Natural killer cell (primary cell): ENCODE results near the gene KRCC1. TPM values are rescaled to one million over a fixed set of nuclear protein-coding genes. Genes with fewer than 3 reads are reported as not detected.

ENCODE experiments used
- ATAC-seq, 3 donors: fragments of 150-1000 bp in 2 of 3; fragments of 200-7000 bp in 1 of 3; cut with Tn5 transposase; 1 replicate in 1 of 3; 2 replicates in 2 of 3; pipeline ENCODE4 v1.10.0; 2021; ENCODE audit warnings: mild to moderate bottlenecking in 2 of 3, moderate library complexity in 2 of 3
- DNase-seq, 2 donors: peaks; one replicate each; pipeline versions ENCODE4 v3.0.0 to v3.0.0-alpha.2; 2013 to 2021; ENCODE audit warnings: mixed read lengths in 1 of 2
- H3K27ac ChIP-seq: one replicate; pipeline ENCODE4 v1.5.1; 2013; ENCODE audit warnings: mild to moderate bottlenecking, low read length
- H3K27me3 ChIP-seq: one replicate; pipeline ENCODE4 v1.6.1; 2013; ENCODE audit warnings: low read length; ENCODE audit not compliant: control insufficient read depth, insufficient read depth
- H3K36me3 ChIP-seq: one replicate; pipeline ENCODE4 v1.6.1; 2013; ENCODE audit warnings: low read length; ENCODE audit not compliant: control insufficient read depth, insufficient read depth
- H3K4me1 ChIP-seq: one replicate; pipeline ENCODE4 v1.6.1; 2013; ENCODE audit warnings: low read length; ENCODE audit not compliant: control insufficient read depth, insufficient read depth
- H3K4me3 ChIP-seq: one replicate; pipeline ENCODE4 v1.5.1; 2013; ENCODE audit warnings: low read length
- H3K9me3 ChIP-seq: one replicate; pipeline ENCODE4 v1.6.1; 2013; ENCODE audit warnings: low read length; ENCODE audit not compliant: control insufficient read depth, insufficient read depth
- H3K27ac Mint-ChIP-seq, 2 donors: one replicate each; pipeline ENCODE4 v1.8.0; 2022; ENCODE audit warnings: mild to moderate bottlenecking in 2 of 2, mixed read lengths in 2 of 2, moderate library complexity in 1 of 2
- H3K27me3 Mint-ChIP-seq, 2 donors: one replicate each; pipeline ENCODE4 v1.8.0; 2022; ENCODE audit warnings: low read depth in 2 of 2, mixed read lengths in 2 of 2
- H3K36me3 Mint-ChIP-seq: one replicate; pipeline ENCODE4 v1.8.0; 2022; ENCODE audit warnings: mixed read lengths
- H3K4me1 Mint-ChIP-seq, 2 donors: one replicate each; pipeline ENCODE4 v1.8.0; 2022; ENCODE audit warnings: mixed read lengths in 2 of 2
- H3K4me3 Mint-ChIP-seq: one replicate; pipeline ENCODE4 v1.8.0; 2022; ENCODE audit warnings: mild to moderate bottlenecking, moderate library complexity, mixed read lengths
- H3K9me3 Mint-ChIP-seq, 2 donors: one replicate each; pipeline ENCODE4 v1.8.0; 2022; ENCODE audit warnings: mixed read lengths in 2 of 2
- WGBS: methylation state at CpG from one replicate; pipeline ENCODE4 v1.1.7; 2013; ENCODE audit warnings: missing lambda C conversion rate; ENCODE audit not compliant: insufficient coverage; 5-methylcytosine and 5-hydroxymethylcytosine counted together
- intact Hi-C: fragments of 100-400 bp; cut with micrococcal nuclease; formaldehyde crosslinking; loops from one replicate; pipeline ENCODE4 v1.14.2; 2022
- total RNA-seq, 4 donors: library from RNA; stranded (reverse); fragments of 120-200 nt in 1 of 4; gene quantifications; one replicate each; pipeline versions ENCODE4 v1.2.3 to v1.2.4, GENCODE V29; 2013 to 2022
- TF ChIP-seq, protein P1 (sequence below): fragments of 200-600 bp; IDR thresholded peaks from one replicate; pipeline ENCODE4 v1.8.0; 2022; ENCODE audit warnings: antibody characterized with exemption

Gene KRCC1
- total RNA-seq, 3 donors from 2014 or later (not counting 1 experiment from before 2014, with no cell fraction given) = 9.0 to 17.0 (median 10.5) TPM

DNA sequence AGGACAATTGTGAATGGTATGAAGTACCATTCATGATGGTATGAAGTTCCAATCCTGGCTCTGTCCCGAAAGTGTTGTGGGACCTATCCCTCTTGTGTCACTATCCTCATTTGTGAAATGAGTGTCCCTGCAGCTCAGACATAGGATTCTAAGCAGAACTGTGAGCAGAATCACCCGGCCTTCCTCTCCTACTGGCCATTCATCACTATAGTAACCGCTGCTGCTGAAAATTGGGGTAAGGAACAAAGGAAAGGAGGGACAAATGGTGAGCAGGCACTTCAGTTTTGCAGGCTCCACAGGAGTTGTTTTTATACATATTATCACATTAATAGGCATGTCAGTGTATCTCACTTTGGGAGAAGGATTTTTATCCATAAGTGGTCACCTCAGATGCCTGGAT is 39.4 kb upstream of the KRCC1 start:
- H3K27ac Mint-ChIP-seq = no peak overlapping the region
- H3K9me3 Mint-ChIP-seq = no peaks in the 10 kb centered on the region
- no peak overlapping the region for H3K27ac ChIP-seq
- ATAC-seq (no peak), DNase-seq (no peak)
- H3K4me1 Mint-ChIP-seq = no peaks in the 10 kb centered on the region
- H3K27me3 Mint-ChIP-seq = peaks cover 7 to 8% of the 10 kb centered on the region in 2 donors
- whole genome bisulfite sequencing = 97% methylated on average over 2 of the region's 3 CpGs
- H3K36me3 Mint-ChIP-seq = no peaks in the 10 kb centered on the region
- intact Hi-C loops = no loop called here
- H3K36me3 ChIP-seq = no peaks in the 10 kb centered on the region
- no peaks in the 10 kb centered on the region for H3K9me3 ChIP-seq
- no peak overlapping the region for H3K4me3 ChIP-seq
- no peaks in the 10 kb centered on the region for H3K4me1 ChIP-seq
- no peaks in the 10 kb centered on the region for H3K27me3 ChIP-seq
- H3K4me3 Mint-ChIP-seq = no peak overlapping the region
- TF ChIP-seq, protein P1, sequence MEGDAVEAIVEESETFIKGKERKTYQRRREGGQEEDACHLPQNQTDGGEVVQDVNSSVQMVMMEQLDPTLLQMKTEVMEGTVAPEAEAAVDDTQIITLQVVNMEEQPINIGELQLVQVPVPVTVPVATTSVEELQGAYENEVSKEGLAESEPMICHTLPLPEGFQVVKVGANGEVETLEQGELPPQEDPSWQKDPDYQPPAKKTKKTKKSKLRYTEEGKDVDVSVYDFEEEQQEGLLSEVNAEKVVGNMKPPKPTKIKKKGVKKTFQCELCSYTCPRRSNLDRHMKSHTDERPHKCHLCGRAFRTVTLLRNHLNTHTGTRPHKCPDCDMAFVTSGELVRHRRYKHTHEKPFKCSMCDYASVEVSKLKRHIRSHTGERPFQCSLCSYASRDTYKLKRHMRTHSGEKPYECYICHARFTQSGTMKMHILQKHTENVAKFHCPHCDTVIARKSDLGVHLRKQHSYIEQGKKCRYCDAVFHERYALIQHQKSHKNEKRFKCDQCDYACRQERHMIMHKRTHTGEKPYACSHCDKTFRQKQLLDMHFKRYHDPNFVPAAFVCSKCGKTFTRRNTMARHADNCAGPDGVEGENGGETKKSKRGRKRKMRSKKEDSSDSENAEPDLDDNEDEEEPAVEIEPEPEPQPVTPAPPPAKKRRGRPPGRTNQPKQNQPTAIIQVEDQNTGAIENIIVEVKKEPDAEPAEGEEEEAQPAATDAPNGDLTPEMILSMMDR = no peak

- Histone ChIP-seq H3K36me3 (no peaks in the 10 kb centered on the region), H3K27me3 (no peaks in the 10 kb centered on the region), H3K27ac (no peak overlapping the region), H3K9me3 (no peaks in the 10 kb centered on the region), H3K4me1 (no peaks in the 10 kb centered on the region), H3K4me3 (no peak overlapping the region)
- no peak for ATAC-seq
- intact Hi-C loops = no loop called here
- TF ChIP-seq, protein P1 = no peak
- no peak overlapping the region for H3K4me3 Mint-ChIP-seq
- H3K4me1 Mint-ChIP-seq = no peaks in the 10 kb centered on the region
- no peaks in the 10 kb centered on the region for H3K9me3 Mint-ChIP-seq
- no peak overlapping the region for H3K27ac Mint-ChIP-seq
- no peak for DNase-seq
- H3K36me3 Mint-ChIP-seq = no peaks in the 10 kb centered on the region
- peaks cover 7 to 8% of the 10 kb centered on the region in 2 donors for H3K27me3 Mint-ChIP-seq
These were observed 37.2 kb upstream of the KRCC1 start for GRCh38 chr2:88092773-88093172.

DNA sequence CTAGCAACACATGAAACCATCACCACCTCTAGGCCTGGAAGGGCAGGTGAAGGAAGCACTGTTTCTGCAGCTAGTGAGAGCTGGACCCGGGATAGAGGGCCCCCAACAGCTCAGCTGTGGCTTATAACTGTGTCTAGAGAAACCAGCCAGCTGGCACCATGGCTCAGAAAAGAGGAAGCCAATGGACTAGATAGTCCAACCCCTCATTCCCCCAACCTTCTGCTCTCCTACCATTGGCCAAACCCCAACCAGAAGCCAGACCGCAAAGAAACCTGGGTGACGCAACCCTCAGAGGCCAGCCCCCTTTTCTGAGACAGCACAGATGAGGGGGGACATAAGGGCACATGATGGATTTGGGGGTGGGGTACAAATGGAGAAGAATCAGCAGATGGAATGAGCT is 36.4 kb upstream of the KRCC1 start:
- ATAC-seq (no peak), DNase-seq (no peak)
- intact Hi-C loops = no loop called here
- Mint-ChIP-seq H3K9me3 (no peaks in the 10 kb centered on the region), H3K36me3 (no peaks in the 10 kb centered on the region), H3K4me3 (no peak overlapping the region), H3K27ac (no peak overlapping the region), H3K27me3 (peaks cover 5 to 6% of the 10 kb centered on the region in 2 donors), H3K4me1 (no peaks in the 10 kb centered on the region)
- Histone ChIP-seq H3K4me1 (no peaks in the 10 kb centered on the region), H3K36me3 (no peaks in the 10 kb centered on the region), H3K27me3 (no peaks in the 10 kb centered on the region), H3K27ac (no peak overlapping the region), H3K4me3 (no peak overlapping the region), H3K9me3 (no peaks in the 10 kb centered on the region)
- TF ChIP-seq, protein P1 = no peak
- 66% methylated on average over 3 of the region's 3 CpGs for WGBS

DNA sequence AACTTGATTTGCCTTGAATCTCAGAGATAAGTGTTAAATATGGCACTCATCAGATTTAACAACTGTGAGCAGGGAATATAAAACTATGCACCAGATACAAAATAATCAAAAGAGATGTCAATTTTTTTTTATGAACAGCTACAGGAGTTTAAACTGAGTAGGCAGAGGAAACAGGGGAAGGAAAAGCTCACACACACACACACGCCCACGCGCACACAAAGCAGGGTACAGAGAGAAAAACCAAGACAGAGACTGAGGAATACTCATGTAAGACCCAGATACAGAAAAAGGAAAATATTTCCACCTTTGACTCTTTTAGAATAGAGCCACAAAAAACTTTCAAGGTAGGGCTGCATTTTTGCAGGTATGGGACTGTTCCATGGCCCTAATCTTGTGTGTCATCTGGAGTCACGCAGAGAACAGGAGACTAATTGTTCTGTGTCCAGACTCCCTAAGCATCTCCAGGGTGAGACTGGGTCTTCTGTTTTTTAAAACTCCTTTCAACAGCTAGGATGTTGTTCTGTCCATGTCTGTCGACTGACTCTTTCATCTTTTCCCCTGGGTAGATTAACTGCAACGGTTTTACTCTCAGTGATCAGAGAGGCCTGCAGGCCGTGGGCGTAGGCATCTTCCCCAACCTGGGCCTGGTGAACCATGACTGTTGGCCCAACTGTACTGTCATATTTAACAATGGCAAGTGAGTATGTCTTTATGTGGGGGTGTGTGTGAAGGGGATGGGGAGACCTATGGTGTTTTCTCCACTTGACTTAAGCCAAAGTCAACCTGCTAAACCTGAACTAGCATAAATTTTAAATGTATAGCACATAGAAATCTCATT is 35.1 kb upstream of the KRCC1 start:
- Mint-ChIP-seq H3K4me1 (no peaks in the 10 kb centered on the region), H3K27ac (no peak overlapping the region)

More for the DNA sequence above, 35.1 kb upstream of the KRCC1 start:
- Histone ChIP-seq H3K36me3 (no peaks in the 10 kb centered on the region), H3K4me1 (no peaks in the 10 kb centered on the region), H3K27me3 (no peaks in the 10 kb centered on the region), H3K27ac (no peak overlapping the region), H3K4me3 (no peak overlapping the region), H3K9me3 (no peaks in the 10 kb centered on the region)
- Mint-ChIP-seq H3K4me3 (no peak overlapping the region), H3K27me3 (peaks cover 0 to 3% of the 10 kb centered on the region in 2 donors), H3K36me3 (no peaks in the 10 kb centered on the region), H3K9me3 (no peaks in the 10 kb centered on the region)
- WGBS = 61% methylated on average over 6 of the region's 8 CpGs
- intact Hi-C loops = no loop called here
- no peak for ATAC-seq
- peak in 1 of 2 donors; percentile 24 for DNase-seq
- TF ChIP-seq, protein P1 = no peak
